BJ (cell line): ENCODE data around the gene PSEN2. TPM values are rescaled to one million over a fixed set of nuclear protein-coding genes. Genes with fewer than 3 reads are reported as not detected.

Source experiments
- CTCF ChIA-PET: fragments of 350-600 bp; formaldehyde crosslinking; extraction: SDS; loops from one replicate; lab custom pipeline; 2021; ENCODE audit warnings: antibody characterized with exemption, inconsistent platforms; lab: Yijun Ruan, JAX
- POLR2A ChIA-PET: fragments of 300-600 bp; sonication (Branson Sonifier 250); formaldehyde crosslinking; extraction: SDS; loops from one replicate; lab custom pipeline; 2021; ENCODE audit warnings: antibody characterized with exemption; lab: Charles Lee
- DNase-seq: peaks from one replicate; pipeline ENCODE4 v3.0.0-alpha.2; 2011; ENCODE audit warnings: low read depth
- H3K27me3 ChIP-seq: 2 replicates; pipeline ENCODE4 v1.6.0; 2011; ENCODE audit warnings: low read length; ENCODE audit not compliant: control insufficient read depth, insufficient read depth
- H3K36me3 ChIP-seq: 2 replicates; pipeline ENCODE4 v1.5.1; 2011; ENCODE audit warnings: low read length; ENCODE audit not compliant: control insufficient read depth, insufficient read depth
- H3K4me3 ChIP-seq: 2 replicates; pipeline ENCODE4 v1.5.1; 2011; ENCODE audit warnings: low read depth, mild to moderate bottlenecking, control low read depth, low read length
- polyA plus RNA-seq: library from polyadenylated mRNA; depleted of rRNA; stranded (reverse); fragments of >200 nt; gene quantifications from 2 replicates; pipeline ENCODE4 v1.2.3, GENCODE V29; 2011
- TF ChIP-seq, protein P1 (sequence below): IDR thresholded peaks from 2 replicates; pipeline ENCODE4 v1.5.1; 2011; ENCODE audit warnings: low read depth, mild to moderate bottlenecking, control low read depth, inconsistent platforms, low read length, moderate library complexity; ENCODE audit not compliant: insufficient read depth

Gene PSEN2
- polyA plus RNA-seq, 1 experiment: 32.1 TPM

DNA sequence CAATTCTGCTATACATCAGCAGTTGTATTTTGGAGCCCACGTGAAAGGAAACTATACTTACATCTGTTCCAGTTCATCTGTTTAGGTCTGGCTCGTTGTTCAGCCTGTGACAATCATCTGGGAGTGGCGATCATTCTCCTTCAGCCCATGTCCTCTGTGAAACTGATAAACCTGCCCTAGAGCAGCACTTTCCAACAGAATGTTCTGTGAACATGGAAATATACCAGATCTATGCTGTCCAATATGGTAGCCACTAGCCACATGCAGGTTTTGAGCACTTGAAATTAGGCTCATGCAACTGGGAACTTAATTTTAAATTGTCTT is 45.2 kb downstream of the PSEN2 start:
- CTCF ChIA-PET: interaction anchor here (1.7 kb wide), 1 partner anchor 532 kb away, joined by 5 read pairs; no protein-coding TSS in a partner anchor
- no peaks in the 10 kb centered on the region for H3K36me3 ChIP-seq
- no peaks in the 10 kb centered on the region for H3K27me3 ChIP-seq
- POLR2A ChIA-PET: no interaction called here
- no peak overlapping the region for H3K4me3 ChIP-seq
- TF ChIP-seq, protein P1, sequence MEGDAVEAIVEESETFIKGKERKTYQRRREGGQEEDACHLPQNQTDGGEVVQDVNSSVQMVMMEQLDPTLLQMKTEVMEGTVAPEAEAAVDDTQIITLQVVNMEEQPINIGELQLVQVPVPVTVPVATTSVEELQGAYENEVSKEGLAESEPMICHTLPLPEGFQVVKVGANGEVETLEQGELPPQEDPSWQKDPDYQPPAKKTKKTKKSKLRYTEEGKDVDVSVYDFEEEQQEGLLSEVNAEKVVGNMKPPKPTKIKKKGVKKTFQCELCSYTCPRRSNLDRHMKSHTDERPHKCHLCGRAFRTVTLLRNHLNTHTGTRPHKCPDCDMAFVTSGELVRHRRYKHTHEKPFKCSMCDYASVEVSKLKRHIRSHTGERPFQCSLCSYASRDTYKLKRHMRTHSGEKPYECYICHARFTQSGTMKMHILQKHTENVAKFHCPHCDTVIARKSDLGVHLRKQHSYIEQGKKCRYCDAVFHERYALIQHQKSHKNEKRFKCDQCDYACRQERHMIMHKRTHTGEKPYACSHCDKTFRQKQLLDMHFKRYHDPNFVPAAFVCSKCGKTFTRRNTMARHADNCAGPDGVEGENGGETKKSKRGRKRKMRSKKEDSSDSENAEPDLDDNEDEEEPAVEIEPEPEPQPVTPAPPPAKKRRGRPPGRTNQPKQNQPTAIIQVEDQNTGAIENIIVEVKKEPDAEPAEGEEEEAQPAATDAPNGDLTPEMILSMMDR: no peak
- DNase-seq: no peak

DNA sequence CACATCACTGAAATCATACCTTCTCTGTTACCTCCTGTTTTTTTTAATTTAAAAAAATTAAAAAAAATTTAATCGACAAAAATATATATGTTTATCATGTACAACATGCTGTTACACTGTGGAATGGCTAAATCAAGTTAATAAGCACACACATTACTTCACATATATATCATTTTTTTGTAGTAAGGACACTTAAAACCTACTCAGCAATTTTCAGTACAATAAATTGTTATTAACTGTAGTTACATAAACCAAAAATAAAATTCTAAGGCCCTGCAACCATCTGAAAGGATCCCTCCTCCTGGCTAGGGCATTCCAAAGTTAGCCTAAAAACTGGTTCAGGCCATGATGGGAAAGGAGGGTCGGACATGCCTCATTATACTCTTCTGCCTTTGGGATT is 46.1 kb downstream of the PSEN2 start:
- no peak overlapping the region for H3K4me3 ChIP-seq
- no peaks in the 10 kb centered on the region for H3K36me3 ChIP-seq
- ChIA-PET CTCF (no interaction called here), POLR2A (no interaction called here)
- TF ChIP-seq, protein P1: no peak
- DNase-seq: no peak
- no peaks in the 10 kb centered on the region for H3K27me3 ChIP-seq

DNA sequence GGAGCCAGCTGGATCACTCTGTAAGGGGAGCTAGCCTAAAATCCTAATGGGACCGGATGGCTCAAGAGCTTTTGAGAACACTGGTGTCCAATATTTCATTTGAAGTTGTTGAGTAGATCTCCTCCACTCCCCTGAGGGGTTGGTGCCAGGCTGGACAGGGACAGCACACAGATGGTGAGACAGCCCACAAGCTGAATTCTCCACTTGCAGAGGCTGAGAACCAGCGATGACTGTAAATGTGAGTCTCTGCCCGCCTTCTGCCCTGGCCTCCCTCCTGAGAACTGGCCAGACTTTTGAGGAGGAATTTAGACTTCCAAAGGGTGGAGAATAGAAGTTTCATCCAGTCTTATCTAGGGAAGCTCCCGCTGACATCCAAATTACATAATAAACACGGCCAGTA is 49.2 kb downstream of the PSEN2 start:
- H3K27me3 ChIP-seq: no peaks in the 10 kb centered on the region
- ChIA-PET CTCF (interaction anchor here (0.6 kb wide), 1 partner anchor 35 kb away, joined by 4 read pairs; no protein-coding TSS in a partner anchor), POLR2A (no interaction called here)
- TF ChIP-seq, protein P1: no peak
- no peak overlapping the region for H3K4me3 ChIP-seq
- no peak for DNase-seq
- no peaks in the 10 kb centered on the region for H3K36me3 ChIP-seq

DNA sequence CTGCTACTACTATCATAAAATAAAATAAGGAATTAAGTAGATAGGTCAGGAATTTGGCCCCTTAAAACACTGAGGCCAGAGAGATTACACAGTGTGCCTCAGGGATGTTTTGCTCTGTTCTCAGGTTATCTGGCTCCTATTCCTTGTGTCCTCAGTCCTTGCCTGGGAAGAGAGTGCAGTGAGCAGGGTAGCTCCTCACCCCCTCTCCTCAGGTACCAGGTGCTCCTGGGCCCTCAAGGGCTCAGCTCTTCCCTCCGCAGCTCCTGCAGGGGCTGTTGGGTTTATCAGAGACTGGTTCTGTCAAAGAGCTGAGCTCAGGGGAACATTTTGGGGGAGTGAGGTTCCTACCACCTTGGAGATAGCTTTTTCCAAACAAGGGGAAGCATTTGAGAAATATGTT is 49.6 kb downstream of the PSEN2 start:
- DNase-seq: no peak
- no peaks in the 10 kb centered on the region for H3K36me3 ChIP-seq
- TF ChIP-seq, protein P1: no peak
- H3K27me3 ChIP-seq: no peaks in the 10 kb centered on the region
- ChIA-PET POLR2A (no interaction called here), CTCF (interaction anchor here (0.6 kb wide), 1 partner anchor 35 kb away, joined by 4 read pairs; no protein-coding TSS in a partner anchor)
- H3K4me3 ChIP-seq: no peak overlapping the region

DNA sequence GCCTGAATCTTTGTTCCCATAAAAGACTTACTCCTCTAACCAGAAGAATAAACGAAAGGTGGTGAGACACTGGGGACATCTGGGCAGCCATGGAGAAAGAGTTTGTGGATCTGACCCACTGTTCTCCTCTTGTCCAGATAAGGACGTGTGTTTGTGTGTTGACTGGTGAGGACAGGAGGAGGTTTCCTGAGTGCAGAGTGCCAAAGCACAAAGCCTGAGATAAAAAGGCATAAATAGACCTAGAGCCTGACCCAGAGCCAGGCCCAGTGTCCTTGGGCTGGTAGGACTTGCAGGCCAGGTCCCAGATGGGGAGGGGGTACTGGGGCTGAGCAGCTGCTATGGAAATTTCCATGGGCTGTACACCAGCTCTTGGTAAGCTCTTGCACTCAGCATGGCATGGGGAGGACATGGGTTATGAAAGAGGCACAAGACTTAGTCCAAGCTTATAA is 50.1 kb downstream of the PSEN2 start:
- Histone ChIP-seq H3K36me3 (no peaks in the 10 kb centered on the region), H3K4me3 (no peak overlapping the region), H3K27me3 (no peaks in the 10 kb centered on the region)
- TF ChIP-seq, protein P1: no peak
- ChIA-PET CTCF (interaction anchor here (1.7 kb wide), 1 partner anchor 8 kb away, joined by 6 read pairs; no protein-coding TSS in a partner anchor), POLR2A (no interaction called here)
- no peak for DNase-seq
